Measurements from ENCODE around the gene CXXC5. TPM values are rescaled to one million over a fixed set of nuclear protein-coding genes. Genes with fewer than 3 reads are reported as not detected.
A peak's percentile ranks its signal among the peaks of the same experiment; 100 is the strongest.

The CXXC5 gene
- total and polyA plus RNA-seq, 12 donors: 28.7 to 51.6 (median 36.0) TPM

DNA sequence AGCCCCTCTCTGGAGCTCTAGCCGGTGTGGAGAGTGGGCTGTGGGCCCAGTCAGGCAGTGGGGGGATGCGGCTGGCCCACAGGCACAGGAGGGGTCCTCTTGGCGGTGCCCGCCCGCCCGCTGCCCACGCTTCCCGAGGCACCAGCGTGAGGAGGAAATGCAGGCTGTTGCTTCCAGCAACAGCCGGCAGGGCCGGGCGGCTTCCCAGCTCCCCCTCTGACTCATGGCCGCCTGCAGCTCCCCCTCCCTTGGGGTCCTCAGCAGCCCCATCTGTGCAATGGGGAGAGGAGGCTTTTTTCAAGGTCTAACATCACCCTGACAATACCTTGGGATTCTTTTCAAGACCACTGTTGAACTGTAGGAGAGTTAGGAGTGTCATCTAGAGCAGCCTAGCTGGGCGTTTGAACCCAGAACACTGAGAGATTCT, 10.4 kb downstream of the CXXC5 start:
- WGBS, 2 donors: 26 to 50% methylated on average over 13 to 14 of the region's 14 CpGs
- Histone ChIP-seq H3K27ac (peak overlapping the region; percentile 86 to 97 (median 92)), H3K9me3 (no peaks in the 10 kb centered on the region), H3K27me3 (no peaks in the 10 kb centered on the region), H3K4me3 (peak overlapping the region in 6 of 10 donors; percentile 13 to 49 (median 40)), H3K4me1 (peaks cover 74 to 100% (median 91%) of the 10 kb centered on the region in 9 donors), H3K36me3 (no peaks in the 10 kb centered on the region)
- DNase-seq: no peak
- TF ChIP-seq, protein P1, sequence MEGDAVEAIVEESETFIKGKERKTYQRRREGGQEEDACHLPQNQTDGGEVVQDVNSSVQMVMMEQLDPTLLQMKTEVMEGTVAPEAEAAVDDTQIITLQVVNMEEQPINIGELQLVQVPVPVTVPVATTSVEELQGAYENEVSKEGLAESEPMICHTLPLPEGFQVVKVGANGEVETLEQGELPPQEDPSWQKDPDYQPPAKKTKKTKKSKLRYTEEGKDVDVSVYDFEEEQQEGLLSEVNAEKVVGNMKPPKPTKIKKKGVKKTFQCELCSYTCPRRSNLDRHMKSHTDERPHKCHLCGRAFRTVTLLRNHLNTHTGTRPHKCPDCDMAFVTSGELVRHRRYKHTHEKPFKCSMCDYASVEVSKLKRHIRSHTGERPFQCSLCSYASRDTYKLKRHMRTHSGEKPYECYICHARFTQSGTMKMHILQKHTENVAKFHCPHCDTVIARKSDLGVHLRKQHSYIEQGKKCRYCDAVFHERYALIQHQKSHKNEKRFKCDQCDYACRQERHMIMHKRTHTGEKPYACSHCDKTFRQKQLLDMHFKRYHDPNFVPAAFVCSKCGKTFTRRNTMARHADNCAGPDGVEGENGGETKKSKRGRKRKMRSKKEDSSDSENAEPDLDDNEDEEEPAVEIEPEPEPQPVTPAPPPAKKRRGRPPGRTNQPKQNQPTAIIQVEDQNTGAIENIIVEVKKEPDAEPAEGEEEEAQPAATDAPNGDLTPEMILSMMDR (IDR thresholded peaks at IDR 0.05): peak in 1 of 9 donors; percentile 5
- intact Hi-C loops (cut with DNase I): loop anchor here in 1 of 10 donors (5.0 kb wide), 1 partner anchor 39 kb away; no protein-coding TSS in a partner anchor
- peak in 1 of 8 donors; percentile 4 for ATAC-seq

DNA sequence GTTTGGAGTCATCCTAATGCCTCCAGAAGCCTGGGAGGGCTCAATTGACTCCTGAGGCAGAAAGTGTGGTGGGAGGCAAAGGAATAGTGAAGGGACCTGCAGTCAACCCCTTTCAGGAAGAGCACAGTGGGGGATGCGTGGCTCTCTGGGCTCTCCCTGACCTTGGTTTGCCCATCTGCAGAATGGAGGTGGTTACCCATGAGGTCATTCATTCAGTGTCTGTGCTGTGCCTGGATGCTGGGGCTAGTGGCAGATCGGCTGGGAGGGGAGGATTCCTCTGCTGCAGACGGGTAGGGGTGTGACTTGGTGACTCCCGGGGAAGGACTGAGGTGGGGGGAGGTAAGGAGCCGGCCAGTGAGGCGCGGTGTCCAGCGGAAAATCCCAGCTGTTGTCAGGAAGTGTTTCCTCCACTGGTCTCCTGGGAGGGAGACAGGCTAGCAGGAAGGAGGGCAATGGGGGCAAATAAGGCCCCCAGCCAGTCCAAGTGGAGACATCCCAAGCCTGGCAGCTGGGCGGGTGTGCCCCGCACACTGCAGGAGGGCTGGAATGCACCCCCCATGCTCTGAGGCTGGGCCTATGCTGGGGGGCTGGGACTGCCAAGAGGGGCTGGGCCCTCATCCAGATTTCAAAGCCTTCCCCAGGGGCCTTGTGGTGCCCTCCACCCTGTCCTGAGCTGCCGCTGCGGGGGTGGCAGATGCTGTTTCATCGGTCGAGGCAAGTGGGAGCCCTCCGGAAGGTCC, 10.9 kb downstream of the CXXC5 start:
- TF ChIP-seq, protein P1 (IDR thresholded peaks at IDR 0.05): no peak
- Histone ChIP-seq H3K27ac (peak overlapping the region; percentile 86 to 97 (median 92)), H3K4me1 (peaks cover 69 to 100% (median 87%) of the 10 kb centered on the region in 9 donors), H3K9me3 (no peaks in the 10 kb centered on the region), H3K36me3 (no peaks in the 10 kb centered on the region), H3K4me3 (peak overlapping the region in 9 of 10 donors; percentile 13 to 49 (median 37)), H3K27me3 (no peaks in the 10 kb centered on the region)
- DNase-seq (peak; percentile 66 to 84), ATAC-seq (peak; percentile 2 to 55 (median 29))
- intact Hi-C loops (cut with DNase I): loop anchor here in 1 of 10 donors (5.0 kb wide), 1 partner anchor 38 kb away; no protein-coding TSS in a partner anchor
- 6 to 9% methylated on average over 15 of the region's 15 CpGs for WGBS, 2 donors

DNA sequence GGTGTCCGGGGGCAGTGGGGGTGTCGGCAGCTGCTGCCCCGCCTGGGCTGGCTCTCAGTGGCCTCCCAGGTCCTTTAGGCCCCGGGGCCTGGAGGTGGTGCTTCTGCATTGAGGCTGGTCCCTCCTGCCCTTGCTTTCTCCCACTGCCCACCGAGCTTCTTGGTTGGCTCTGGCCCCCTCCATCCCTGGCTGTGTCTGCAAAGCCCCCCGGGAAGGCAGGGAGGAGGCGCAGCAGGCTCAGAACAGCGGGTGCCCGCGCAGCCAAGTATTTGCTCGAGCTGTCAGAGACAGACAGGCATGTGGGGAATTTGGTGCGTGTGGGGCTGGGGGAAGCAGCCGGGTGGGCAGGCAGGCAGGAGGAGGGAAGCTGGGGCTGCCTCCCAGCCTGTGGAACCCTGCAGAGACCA, 11.5 kb downstream of the CXXC5 start:
- Histone ChIP-seq H3K4me3 (peak overlapping the region in 9 of 10 donors; percentile 13 to 49 (median 37)), H3K27ac (peak overlapping the region; percentile 86 to 97 (median 92)), H3K36me3 (no peaks in the 10 kb centered on the region), H3K9me3 (no peaks in the 10 kb centered on the region), H3K4me1 (peaks cover 63 to 100% (median 87%) of the 10 kb centered on the region in 9 donors), H3K27me3 (no peaks in the 10 kb centered on the region)
- intact Hi-C loops (cut with DNase I): loop anchor here in 1 of 10 donors (5.0 kb wide), 1 partner anchor 38 kb away; no protein-coding TSS in a partner anchor
- DNase-seq: no peak
- peak in 3 of 8 donors; percentile 1 to 7 (median 3) for ATAC-seq
- TF ChIP-seq, protein P1 (IDR thresholded peaks at IDR 0.05): no peak
- 6 to 11% methylated on average over 10 to 13 of the region's 13 CpGs for WGBS, 2 donors

DNA sequence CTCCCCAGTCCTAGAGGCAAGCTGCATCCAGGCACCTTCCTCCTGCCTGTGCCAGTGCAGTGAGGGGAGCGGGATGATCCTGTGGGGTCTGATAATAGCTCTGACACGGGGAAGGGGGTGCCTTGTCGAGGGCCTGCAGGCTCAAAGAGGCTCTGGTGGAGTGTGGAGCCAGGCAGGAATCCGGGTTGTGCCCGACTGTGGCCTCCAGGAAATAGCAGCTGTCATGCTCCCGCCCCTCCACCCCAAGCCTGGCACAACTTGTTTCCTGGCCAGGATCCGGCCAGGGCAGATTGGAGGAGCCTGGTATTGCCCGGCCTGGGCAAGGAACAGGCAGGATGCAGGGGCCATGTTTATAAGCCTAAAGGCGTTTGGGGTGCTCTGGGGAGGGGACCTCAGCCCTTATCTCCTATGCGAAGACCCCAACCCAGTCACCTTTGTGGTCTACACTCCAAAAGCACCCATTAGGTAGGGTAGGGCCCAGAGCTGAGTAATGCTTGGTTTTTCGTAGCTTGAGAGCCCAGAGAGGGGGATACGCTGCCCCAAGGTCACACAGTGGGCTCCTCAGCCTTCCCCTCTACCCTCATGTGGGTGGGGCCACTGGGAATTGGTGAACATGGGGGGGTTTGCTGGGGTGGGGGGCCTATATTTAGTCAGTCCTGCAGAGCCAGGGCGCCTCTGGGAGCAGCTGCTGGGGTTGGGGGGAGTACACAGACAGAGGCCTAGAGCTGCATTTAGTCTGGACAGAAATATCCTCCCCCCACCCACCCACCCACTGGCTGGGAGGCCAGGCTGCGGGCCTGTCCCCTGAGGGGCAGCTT, 12.2 kb downstream of the CXXC5 start:
- Histone ChIP-seq H3K36me3 (no peaks in the 10 kb centered on the region), H3K27ac (peak overlapping the region; percentile 86 to 97 (median 92)), H3K9me3 (no peaks in the 10 kb centered on the region), H3K27me3 (no peaks in the 10 kb centered on the region), H3K4me3 (peak overlapping the region in 9 of 10 donors; percentile 13 to 49 (median 37)), H3K4me1 (peaks cover 56 to 100% (median 87%) of the 10 kb centered on the region in 9 donors)
- WGBS, 2 donors: 34 to 37% methylated on average over 14 of the region's 14 CpGs
- TF ChIP-seq, protein P1 (IDR thresholded peaks at IDR 0.05): no peak
- ATAC-seq (peak; percentile 41 to 74 (median 60)), DNase-seq (peak; percentile 78)
- intact Hi-C loops (cut with DNase I): no loop called here

Measured in heart right ventricle (tissue), 16 donors.